NB4 (cell line): ENCODE data around the gene RMC1.

Experiments used
- DNase-seq: peaks from one replicate; pipeline ENCODE4 v3.0.0; 2010; ENCODE audit warnings: low read depth
- H3K4me3 ChIP-seq: one replicate; pipeline ENCODE4 v1.5.1; 2011; ENCODE audit warnings: mild to moderate bottlenecking, low read depth, low read length, moderate library complexity
- CTCF ChIP-seq: IDR thresholded peaks from one replicate; pipeline ENCODE4 v1.5.1; 2012; ENCODE audit warnings: low read depth, low read length
- MAX ChIP-seq: IDR thresholded peaks from 2 replicates; pipeline ENCODE4 v1.6.1; 2011; ENCODE audit warnings: low read depth, low read length
- MYC ChIP-seq: IDR thresholded peaks from 2 replicates; pipeline ENCODE4 v1.6.1; 2011; ENCODE audit warnings: low read depth, low read length
- POLR2A ChIP-seq: IDR thresholded peaks from 2 replicates; pipeline ENCODE4 v1.6.1; 2011; ENCODE audit warnings: mild to moderate bottlenecking; ENCODE audit not compliant: insufficient read length; ENCODE audit errors: extremely low read depth

RMC1 gene

GRCh38 chr18:23563377-23564043 lies 60.2 kb downstream of the RMC1 start:
- no peak for DNase-seq
- TF ChIP-seq MAX = no peak
- TF ChIP-seq CTCF = no peak
- TF ChIP-seq MYC = no peak
- no peak for TF ChIP-seq POLR2A
- no peak overlapping the region for H3K4me3 ChIP-seq

GRCh38 chr18:23565916-23566547 lies 62.7 kb downstream of the RMC1 start:
- no peak for TF ChIP-seq POLR2A
- no peak for TF ChIP-seq MYC
- no peak for DNase-seq
- H3K4me3 ChIP-seq = no peak overlapping the region

- H3K4me3 ChIP-seq = no peak overlapping the region
- no peak for TF ChIP-seq CTCF
- TF ChIP-seq POLR2A = no peak
- TF ChIP-seq MYC = no peak
- no peak for TF ChIP-seq MAX
- DNase-seq = no peak
Measured at GRCh38 chr18:23567671-23568070, 64.4 kb downstream of the RMC1 start.

GRCh38 chr18:23568281-23569138 lies 65.2 kb downstream of the RMC1 start:
- TF ChIP-seq CTCF (no peak), POLR2A (no peak), MYC (no peak)
- no peak for DNase-seq
- H3K4me3 ChIP-seq = no peak overlapping the region

GRCh38 chr18:23569299-23570063 lies 66.2 kb downstream of the RMC1 start:
- no peak for DNase-seq
- TF ChIP-seq POLR2A (no peak), CTCF (no peak), MAX (no peak), MYC (no peak)
- H3K4me3 ChIP-seq = no peak overlapping the region
